ENCODE results near the gene TPCN2. TPM values are rescaled to one million over a fixed set of nuclear protein-coding genes. Genes with fewer than 3 reads are reported as not detected.

Gene TPCN2
- total and polyA plus RNA-seq, 2 of the 8 experiments (the other 6 are each of a cell fraction or from before 2014, with no cell fraction given): 9.7 to 18.6 TPM

- TF ChIP-seq EGR1 (IDR thresholded peaks at IDR 0.05; ENCODE audit: borderline replicate concordance, low read depth, low read length): no peak
- no peak for TF ChIP-seq SP4 (IDR thresholded peaks at IDR 0.05; ENCODE audit: low read length)
These were observed 15.3 kb upstream of the TPCN2 start (continued) for GRCh38 chr11:69033431-69033830.
